Pancreas (tissue), 10 donors: Measurements from ENCODE around the gene AUNIP. TPM values are rescaled to one million over a fixed set of nuclear protein-coding genes. Genes with fewer than 3 reads are reported as not detected.

Source experiments
- ATAC-seq, 4 donors: fragments of 200-7000 bp; cut with Tn5 transposase; one replicate each; pipeline versions ENCODE4 v1.8.0 to v1.9.1; 2020; ENCODE audit warnings: mild to moderate bottlenecking in 4 of 4, moderate library complexity in 4 of 4
- DNase-seq, 6 donors: peaks; one replicate each; pipeline ENCODE4 v3.0.0-alpha.2; 2020
- FAIRE-seq: peaks from 2 replicates; lab custom pipeline; 2012; peaks lifted over from hg19 to GRCh38; lab: Jason Lieb, UNC
- H3K27ac ChIP-seq, 4 donors: fragments of 200-600 bp; sonication (generic); 1 replicate in 3 of 4; 2 replicates in 1 of 4; pipeline versions ENCODE4 v1.5.0 to v1.8.0; 2020
- H3K27me3 ChIP-seq, 4 donors: fragments of 200-600 bp; one replicate each; pipeline ENCODE4 v1.8.0; 2021
- H3K36me3 ChIP-seq, 3 donors: fragments of 200-600 bp; sonication (generic) in 1 of 3; one replicate each; pipeline versions ENCODE4 v1.5.0 to v1.8.0; 2020 to 2021
- H3K4me1 ChIP-seq, 3 donors: fragments of 200-600 bp; one replicate each; pipeline ENCODE4 v1.8.0; 2021
- H3K4me3 ChIP-seq, 4 donors: fragments of 200-600 bp; sonication (generic) in 2 of 4; one replicate each; pipeline versions ENCODE4 v1.5.0 to v1.8.0; 2020 to 2021
- H3K9me3 ChIP-seq, 4 donors: fragments of 200-600 bp; one replicate each; pipeline ENCODE4 v1.8.0; 2021
- CTCF ChIP-seq, 4 donors: fragments of 200-600 bp; sonication (generic) in 3 of 4; IDR thresholded peaks; one replicate each; pipeline versions ENCODE4 v1.5.0 to v1.8.0; 2021; ENCODE audit warnings: antibody characterized with exemption in 4 of 4
- WGBS, 2 donors: extraction: QIAGEN DNeasy Blood & Tissue Kit; methylation state at CpG; one replicate each; pipeline ENCODE4 v1.1.7; 2013; 5-methylcytosine and 5-hydroxymethylcytosine counted together
- intact Hi-C, 3 donors: fragments of 100-400 bp; cut with DNase I; formaldehyde crosslinking; loops; one replicate each; pipeline versions ENCODE4 v1.11.1 to v1.14.2; 2022
- polyA plus RNA-seq, 2 donors: library from polyadenylated mRNA; stranded (reverse); fragments of 200-250 nt; gene quantifications; one replicate each; pipeline ENCODE4 v1.2.3, GENCODE V29; 2013
- total RNA-seq, 6 donors: library from RNA; stranded (reverse); fragmentation: NEBNext Ultra II Directional in 4 of 6; extraction: Animal tissue kit (Norgen Biotek cat#: 25700) in 4 of 6; gene quantifications; one replicate each; pipeline versions ENCODE4 v1.2.1 to v1.2.4, GENCODE V29; 2021 to 2023
- donor health status: healthy with polysubstance abuse.
- donor health status: DM: no; HTN: no; CAD: no; lungs with moderate emphysema.
- donor health status: DM: no; HTN: no; CAD: no.
- donor health status: control.
- donor health status: control.
- donor health status: Bipolar disorder and iron deficiency.
- donor health status: DM: yes; HTN: yes; CAD: no.
- donor health status: DM: no; HTN: no; CAD: no.
- donor health status: DM: no; HTN: no; CAD: no.
- donor health status: DM: yes; HTN: yes; CAD: no.

AUNIP gene
- total and polyA plus RNA-seq, 8 donors: 0.19 to 0.37 (median 0.29) TPM; not detected in 4

GRCh38 chr1:25881266-25881665 is 22.0 kb upstream of the AUNIP start:
- Histone ChIP-seq H3K27me3 (no peaks in the 10 kb centered on the region), H3K36me3 (no peaks in the 10 kb centered on the region), H3K4me3 (no peak overlapping the region), H3K4me1 (peaks cover 18 to 20% (median 20%) of the 10 kb centered on the region in 3 donors), H3K27ac (no peak overlapping the region), H3K9me3 (no peaks in the 10 kb centered on the region)
- ATAC-seq (no peak), DNase-seq (no peak), FAIRE-seq (no peak)
- TF ChIP-seq CTCF (IDR thresholded peaks at IDR 0.05): no peak
- intact Hi-C loops: loop anchor here in 1 of 3 donors (10.0 kb wide), 1 partner anchor 124 kb away; no protein-coding TSS in a partner anchor
- 94 to 97% methylated on average over 11 of the region's 11 CpGs for WGBS, 2 donors

- no peak for TF ChIP-seq CTCF (IDR thresholded peaks at IDR 0.05)
- Histone ChIP-seq H3K27me3 (no peaks in the 10 kb centered on the region), H3K27ac (peak overlapping the region in 2 of 4 donors; percentile 31 to 59), H3K9me3 (no peaks in the 10 kb centered on the region), H3K36me3 (no peaks in the 10 kb centered on the region), H3K4me1 (peaks cover 20 to 25% (median 25%) of the 10 kb centered on the region in 3 donors), H3K4me3 (no peak overlapping the region)
- DNase-seq (no peak), ATAC-seq (no peak), FAIRE-seq (no peak)
- intact Hi-C loops: loop anchor here in 1 of 3 donors (10.0 kb wide), 1 partner anchor 124 kb away; no protein-coding TSS in a partner anchor
- WGBS, 2 donors: 91 to 95% methylated on average over 5 of the region's 5 CpGs
Measured at GRCh38 chr1:25880518-25880917, 21.3 kb upstream of the AUNIP start.

GRCh38 chr1:25879675-25880074 is 20.4 kb upstream of the AUNIP start:
- ATAC-seq (peak; percentile 66 to 76 (median 74)), FAIRE-seq (no peak), DNase-seq (peak in 5 of 6 donors; percentile 75 to 86 (median 80))
- intact Hi-C loops: loop anchor here in 1 of 3 donors (10.0 kb wide), 1 partner anchor 125 kb away; no protein-coding TSS in a partner anchor
- H3K27me3 ChIP-seq: no peaks in the 10 kb centered on the region
- H3K9me3 ChIP-seq: no peaks in the 10 kb centered on the region
- no peak overlapping the region for H3K4me3 ChIP-seq
- peak overlapping the region; percentile 11 to 66 (median 45) for H3K27ac ChIP-seq
- no peak for TF ChIP-seq CTCF (IDR thresholded peaks at IDR 0.05)
- no peaks in the 10 kb centered on the region for H3K36me3 ChIP-seq
- peaks cover 23 to 29% (median 26%) of the 10 kb centered on the region in 3 donors for H3K4me1 ChIP-seq
- 11 to 17% methylated on average over 2 of the region's 2 CpGs for WGBS, 2 donors

- no peak for TF ChIP-seq CTCF (IDR thresholded peaks at IDR 0.05)
- FAIRE-seq: no peak
- Histone ChIP-seq H3K27ac (peak overlapping the region in 3 of 4 donors; percentile 12 to 66 (median 59)), H3K36me3 (no peaks in the 10 kb centered on the region), H3K27me3 (no peaks in the 10 kb centered on the region), H3K4me3 (no peak overlapping the region), H3K9me3 (no peaks in the 10 kb centered on the region), H3K4me1 (peaks cover 27 to 35% (median 31%) of the 10 kb centered on the region in 3 donors)
- intact Hi-C loops: no loop called here
- 45 to 49% methylated on average over 5 of the region's 5 CpGs for WGBS, 2 donors
- no peak for ATAC-seq
- DNase-seq: no peak
Measured at GRCh38 chr1:25878690-25879089, 19.4 kb upstream of the AUNIP start.

GRCh38 chr1:25877155-25877554 is 17.9 kb upstream of the AUNIP start:
- H3K27ac ChIP-seq: no peak overlapping the region
- no peak for ATAC-seq
- intact Hi-C loops: no loop called here

More at GRCh38 chr1:25877155-25877554, 17.9 kb upstream of the AUNIP start:
- Histone ChIP-seq H3K4me3 (no peak overlapping the region), H3K9me3 (no peaks in the 10 kb centered on the region), H3K4me1 (peaks cover 42 to 50% (median 47%) of the 10 kb centered on the region in 3 donors), H3K27me3 (no peaks in the 10 kb centered on the region), H3K36me3 (no peaks in the 10 kb centered on the region)
- no peak for DNase-seq
- TF ChIP-seq CTCF (IDR thresholded peaks at IDR 0.05): no peak
- no peak for FAIRE-seq
- WGBS, 2 donors: 90 to 93% methylated on average over 2 of the region's 2 CpGs
